SK-N-MC (cell line): ENCODE data around the gene KIAA2012.

Experiments used
- DNase-seq: peaks from one replicate; pipeline ENCODE4 v3.0.0-alpha.2; 2011; ENCODE audit warnings: low read depth, low spot score
- H3K27ac ChIP-seq: fragments of 200-600 bp; sonication (generic); 2 replicates; pipeline ENCODE4 v1.5.1; 2016; ENCODE audit warnings: mixed run types
- H3K36me3 ChIP-seq: fragments of 200-600 bp; sonication (generic); 2 replicates; pipeline ENCODE4 v1.6.1; 2017; ENCODE audit warnings: antibody characterized with exemption, low read length, mixed read lengths; ENCODE audit not compliant: insufficient read depth
- H3K4me3 ChIP-seq: fragments of 200-600 bp; sonication (generic); 2 replicates; pipeline ENCODE4 v1.5.1; 2016
- H3K9ac ChIP-seq: fragments of 200-600 bp; sonication (generic); 2 replicates; pipeline ENCODE4 v1.8.0; 2017; ENCODE audit warnings: mixed run types, mixed read lengths; ENCODE audit not compliant: insufficient read length
- H3K9me3 ChIP-seq: fragments of 200-600 bp; sonication (generic); 2 replicates; pipeline ENCODE4 v1.6.1; 2017; ENCODE audit warnings: low read depth, mild to moderate bottlenecking, antibody characterized with exemption, low read length, moderate library complexity, mixed read lengths
- EZH2 ChIP-seq: fragments of 200-600 bp; sonication (generic); IDR thresholded peaks from one replicate; pipeline ENCODE4 v1.6.1; 2017; ENCODE audit warnings: antibody characterized with exemption
- FOXP2 ChIP-seq: optimal IDR thresholded peaks from 2 replicates; pipeline ENCODE3; 2011; ENCODE audit warnings: mild to moderate bottlenecking, moderate library complexity; ENCODE audit not compliant: insufficient read depth; ENCODE audit errors: extremely low read length, control extremely low read depth
- POLR2AphosphoS5 ChIP-seq: IDR thresholded peaks from 2 replicates; pipeline ENCODE4 v1.6.1; 2012; ENCODE audit warnings: mild to moderate bottlenecking, low read depth, low read length, borderline replicate concordance

The KIAA2012 gene

DNA sequence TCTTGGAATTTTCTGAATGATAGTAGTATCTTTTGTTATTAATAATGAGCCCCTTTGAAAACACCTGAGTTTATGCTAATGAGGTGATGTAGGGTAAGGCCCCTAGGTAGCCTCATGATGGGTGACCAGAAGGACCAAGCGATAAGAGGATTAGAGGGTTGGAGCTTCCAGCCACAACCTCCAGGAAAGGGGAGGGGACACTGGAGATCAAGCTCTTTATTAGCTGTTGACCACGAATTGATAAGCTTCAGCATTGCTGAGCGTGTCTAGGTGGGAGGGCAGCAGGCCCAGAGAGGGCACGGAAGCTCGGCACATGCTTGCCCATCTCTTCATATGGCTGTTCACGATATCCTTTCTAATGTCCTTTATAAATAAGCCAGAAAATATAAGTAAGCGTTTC is 39.0 kb downstream of the KIAA2012 start:
- Histone ChIP-seq H3K9ac (no peak overlapping the region), H3K9me3 (no peaks in the 10 kb centered on the region), H3K4me3 (no peak overlapping the region), H3K27ac (no peak overlapping the region), H3K36me3 (no peaks in the 10 kb centered on the region)
- no peak for DNase-seq
- TF ChIP-seq FOXP2 (no peak), EZH2 (no peak), POLR2AphosphoS5 (no peak)

DNA sequence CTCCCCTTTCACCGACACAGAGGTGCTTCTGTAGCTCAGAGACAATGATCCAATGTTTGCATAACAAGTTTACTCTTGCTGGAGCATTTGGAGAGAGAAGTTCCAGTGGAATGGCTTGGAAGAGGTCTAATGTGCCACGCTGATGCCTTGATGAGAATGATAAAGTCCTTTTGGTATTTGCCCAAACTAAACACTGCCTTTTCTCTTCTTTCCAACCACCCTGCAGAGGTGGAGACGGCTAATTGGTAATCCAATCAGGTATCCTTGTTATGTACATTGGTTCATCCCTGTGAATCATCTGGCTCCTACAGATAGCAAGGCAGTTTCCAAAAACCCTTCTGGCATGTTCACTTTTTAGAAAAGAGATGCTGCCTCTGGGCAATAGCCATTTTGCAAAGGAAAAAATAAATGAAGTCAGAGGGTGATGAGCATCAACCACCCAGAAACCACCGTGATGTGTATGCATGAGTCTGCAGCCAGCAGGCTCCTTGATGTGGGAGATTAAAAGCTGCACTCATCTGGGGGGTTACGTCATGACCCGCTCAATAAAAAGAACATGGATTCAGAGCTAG is 40.6 kb downstream of the KIAA2012 start:
- TF ChIP-seq EZH2 (no peak), FOXP2 (no peak), POLR2AphosphoS5 (no peak)
- H3K4me3 ChIP-seq = no peak overlapping the region
- DNase-seq = no peak
- no peaks in the 10 kb centered on the region for H3K36me3 ChIP-seq
- no peak overlapping the region for H3K9ac ChIP-seq
- H3K9me3 ChIP-seq = no peaks in the 10 kb centered on the region
- no peak overlapping the region for H3K27ac ChIP-seq

DNA sequence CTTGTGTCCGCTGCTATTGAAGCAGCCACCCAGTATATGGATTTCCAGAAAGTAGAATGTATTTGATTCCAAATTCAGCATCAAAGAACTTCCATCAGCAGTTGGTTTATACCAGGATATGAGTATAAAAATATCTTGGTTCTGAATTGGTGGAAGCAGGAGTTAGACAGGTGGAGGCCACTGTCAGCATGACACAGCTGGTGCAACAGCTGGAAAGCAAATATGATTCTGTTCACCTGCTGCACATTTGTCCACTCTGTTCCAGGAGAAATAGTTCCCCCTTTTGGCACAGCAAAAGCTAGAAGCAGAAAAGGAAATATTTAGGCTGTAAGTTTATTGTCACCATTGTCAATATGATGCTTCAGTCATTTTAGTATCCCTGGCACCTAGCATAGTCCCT is 41.2 kb downstream of the KIAA2012 start:
- DNase-seq = no peak
- TF ChIP-seq EZH2 (no peak), FOXP2 (no peak), POLR2AphosphoS5 (no peak)

DNA sequence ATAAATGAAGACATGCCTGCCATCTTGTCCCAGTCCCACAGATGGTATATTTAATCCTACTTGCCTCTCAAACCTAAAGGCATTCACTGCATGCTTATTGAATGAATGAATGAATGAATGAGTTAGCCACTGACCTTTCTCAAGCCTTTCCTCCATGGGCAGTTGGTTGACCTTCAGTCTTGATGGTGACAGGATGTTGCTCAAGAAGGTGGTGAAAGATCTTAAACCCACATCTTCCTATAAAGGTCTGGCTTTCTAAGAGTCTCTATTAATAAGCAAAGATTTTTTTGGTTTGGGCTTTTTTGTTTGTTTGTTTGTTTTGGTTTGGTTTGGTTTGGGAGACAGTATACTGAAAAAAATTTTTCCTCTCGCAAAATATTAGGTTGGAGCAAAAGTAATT is 41.7 kb downstream of the KIAA2012 start:
- DNase-seq = no peak
- Histone ChIP-seq H3K9ac (no peak overlapping the region), H3K9me3 (no peaks in the 10 kb centered on the region), H3K36me3 (no peaks in the 10 kb centered on the region), H3K4me3 (no peak overlapping the region), H3K27ac (no peak overlapping the region)
- TF ChIP-seq FOXP2 (no peak), POLR2AphosphoS5 (no peak), EZH2 (no peak)

More for the DNA sequence above, 41.2 kb downstream of the KIAA2012 start:
- Histone ChIP-seq H3K36me3 (no peaks in the 10 kb centered on the region), H3K9ac (no peak overlapping the region), H3K9me3 (no peaks in the 10 kb centered on the region), H3K4me3 (no peak overlapping the region), H3K27ac (no peak overlapping the region)

DNA sequence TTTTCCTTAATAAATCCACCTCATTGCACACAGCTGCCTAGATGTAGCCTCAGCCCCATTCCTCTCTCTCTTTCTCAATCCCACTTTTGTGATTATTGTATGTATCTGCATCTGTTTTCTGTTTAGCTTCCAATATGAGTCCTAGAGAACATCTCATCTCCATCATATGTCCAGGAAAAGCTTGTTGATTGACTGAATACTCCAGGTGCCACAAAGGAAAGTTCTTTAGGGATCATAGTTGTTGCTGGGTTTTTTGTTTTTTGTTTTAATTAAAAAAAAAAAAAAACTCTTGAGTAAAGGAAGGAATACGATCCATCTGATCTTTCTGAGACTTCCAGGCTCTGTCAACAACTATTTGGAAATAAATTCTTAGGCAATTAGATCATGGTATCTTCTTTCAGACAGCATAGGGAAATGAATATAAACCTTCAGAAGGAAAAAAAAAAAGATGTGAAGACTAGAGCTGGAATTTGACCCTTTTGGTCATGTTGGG is 42.5 kb downstream of the KIAA2012 start:
- TF ChIP-seq FOXP2 (no peak), EZH2 (no peak), POLR2AphosphoS5 (no peak)
- Histone ChIP-seq H3K9ac (no peak overlapping the region), H3K4me3 (no peak overlapping the region), H3K36me3 (no peaks in the 10 kb centered on the region), H3K9me3 (no peaks in the 10 kb centered on the region), H3K27ac (no peak overlapping the region)
- no peak for DNase-seq

DNA sequence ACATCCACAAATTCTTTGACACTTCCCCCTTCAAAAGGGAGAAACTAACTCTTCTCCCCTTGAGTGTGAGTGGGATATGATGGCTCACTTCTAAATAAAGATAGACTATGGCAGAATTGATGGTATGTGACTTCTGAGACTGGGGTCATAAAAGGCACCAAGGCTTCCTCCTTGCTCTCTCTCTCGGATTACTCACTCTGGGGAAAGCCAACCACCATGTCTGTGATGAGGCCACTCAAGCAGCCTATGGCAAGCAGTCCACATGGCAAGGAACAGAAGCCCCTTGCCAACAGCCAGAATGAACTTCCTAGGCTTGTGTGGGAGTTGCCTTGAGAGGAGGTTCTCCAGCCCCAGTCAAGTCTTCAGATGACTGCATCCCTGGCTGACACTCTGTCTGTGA is 43.6 kb downstream of the KIAA2012 start:
- TF ChIP-seq EZH2 (no peak), FOXP2 (no peak), POLR2AphosphoS5 (no peak)
- H3K9me3 ChIP-seq = no peaks in the 10 kb centered on the region
- H3K4me3 ChIP-seq = no peak overlapping the region
- no peaks in the 10 kb centered on the region for H3K36me3 ChIP-seq
- no peak for DNase-seq
- no peak overlapping the region for H3K9ac ChIP-seq
- H3K27ac ChIP-seq = no peak overlapping the region

DNA sequence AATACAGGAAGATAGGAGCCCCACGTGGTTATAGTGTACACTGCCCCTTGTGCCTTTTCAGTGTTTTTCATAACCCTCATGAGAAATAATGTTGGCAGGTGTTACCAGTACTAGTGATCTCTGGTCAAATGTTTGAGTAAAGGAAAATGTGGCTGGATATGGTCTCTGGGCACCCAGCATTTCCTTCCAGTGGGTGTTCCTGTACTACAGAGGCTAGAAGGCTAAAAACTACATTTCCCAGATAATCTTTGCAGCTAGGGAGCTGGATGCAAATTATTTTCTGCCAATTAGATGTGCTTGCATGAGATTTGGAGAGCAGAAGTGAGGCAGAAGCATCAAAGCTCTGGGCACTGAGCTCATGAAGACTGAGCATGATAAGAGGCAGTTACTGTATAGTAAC is 45.1 kb downstream of the KIAA2012 start:
- TF ChIP-seq EZH2 (no peak), FOXP2 (no peak), POLR2AphosphoS5 (no peak)
- H3K27ac ChIP-seq = no peak overlapping the region

DNA sequence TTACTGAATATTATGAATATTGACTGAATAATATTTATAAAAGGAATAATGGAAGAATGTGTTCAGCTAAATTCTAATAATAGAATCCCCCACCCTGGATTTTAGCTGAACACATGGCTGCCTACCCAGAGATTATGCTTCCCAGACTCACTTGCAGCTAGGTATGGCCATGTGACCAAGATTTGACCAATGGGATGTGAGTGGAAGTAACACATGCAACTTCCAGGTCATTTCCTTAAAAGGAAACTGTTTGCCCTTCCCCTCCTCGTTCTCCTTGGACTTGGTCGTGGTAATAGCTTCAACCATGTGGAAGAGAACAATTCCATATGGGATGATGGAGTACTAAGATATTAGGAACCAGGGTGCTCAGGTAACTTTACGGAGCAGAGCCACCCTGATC is 47.8 kb downstream of the KIAA2012 start:
- Histone ChIP-seq H3K4me3 (no peak overlapping the region), H3K9ac (no peak overlapping the region), H3K27ac (no peak overlapping the region), H3K36me3 (no peaks in the 10 kb centered on the region), H3K9me3 (no peaks in the 10 kb centered on the region)
- DNase-seq = no peak
- TF ChIP-seq FOXP2 = no peak

More for the DNA sequence above, 45.1 kb downstream of the KIAA2012 start:
- no peaks in the 10 kb centered on the region for H3K36me3 ChIP-seq
- H3K9ac ChIP-seq = no peak overlapping the region
- no peaks in the 10 kb centered on the region for H3K9me3 ChIP-seq
- no peak for DNase-seq
- no peak overlapping the region for H3K4me3 ChIP-seq

DNA sequence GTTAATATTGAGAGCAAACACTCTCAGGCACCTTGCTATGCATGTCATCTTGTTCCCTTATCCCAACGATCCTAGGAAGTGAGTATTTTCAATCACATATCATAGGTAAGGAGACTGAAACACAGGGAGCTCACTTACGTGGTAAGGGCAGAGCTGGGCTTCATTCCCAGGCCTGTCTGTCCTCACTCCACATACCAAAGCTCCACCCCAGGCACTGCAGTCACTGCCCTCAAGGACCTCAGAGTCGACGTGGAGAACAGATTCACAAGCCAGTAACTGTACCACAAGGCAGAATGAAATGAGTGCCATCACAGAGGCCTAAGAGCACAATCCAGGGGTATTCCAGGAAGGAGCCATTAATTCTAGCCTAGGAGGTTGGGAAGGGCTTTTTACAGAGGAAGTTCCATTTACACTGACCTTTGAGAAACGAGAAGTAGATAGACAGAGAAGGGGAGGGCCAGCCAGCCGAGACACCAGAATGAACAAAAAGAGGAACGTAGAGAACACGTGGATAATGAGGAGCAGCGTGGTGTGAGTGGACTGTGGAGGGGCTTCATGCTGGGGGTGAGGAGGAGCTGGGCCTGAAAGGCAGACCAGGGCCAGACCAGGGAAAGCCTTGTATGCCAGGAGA is 48.6 kb downstream of the KIAA2012 start:
- Histone ChIP-seq H3K36me3 (no peaks in the 10 kb centered on the region), H3K4me3 (no peak overlapping the region), H3K9me3 (no peaks in the 10 kb centered on the region), H3K9ac (no peak overlapping the region), H3K27ac (no peak overlapping the region)
- DNase-seq = no peak
- no peak for TF ChIP-seq POLR2AphosphoS5
- TF ChIP-seq EZH2 = no peak
- no peak for TF ChIP-seq FOXP2
